Muscle of leg (tissue), 11 donors: ENCODE results near the gene AQP5. TPM values are rescaled to one million over a fixed set of nuclear protein-coding genes. Genes with fewer than 3 reads are reported as not detected.
A peak's percentile ranks its signal among the peaks of the same experiment; 100 is the strongest.

Experiments used
- DNase-seq: peaks from one replicate; pipeline ENCODE4 v3.0.0; 2013
- H3K27ac ChIP-seq: one replicate; pipeline ENCODE4 v1.5.1; 2013; ENCODE audit warnings: mild to moderate bottlenecking, low read length, control low read depth
- H3K27me3 ChIP-seq: one replicate; pipeline ENCODE4 v1.6.1; 2013; ENCODE audit warnings: low read length; ENCODE audit not compliant: control insufficient read depth, insufficient read depth
- H3K36me3 ChIP-seq: one replicate; pipeline ENCODE4 v1.6.1; 2013; ENCODE audit warnings: low read length; ENCODE audit not compliant: control insufficient read depth, insufficient read depth
- H3K4me1 ChIP-seq: one replicate; pipeline ENCODE4 v1.6.1; 2013; ENCODE audit warnings: low read length; ENCODE audit not compliant: control insufficient read depth, insufficient read depth
- H3K4me3 ChIP-seq: one replicate; pipeline ENCODE4 v1.5.1; 2013; ENCODE audit warnings: low read length, control low read depth
- H3K9me3 ChIP-seq: replicated peaks from 2 replicates; pipeline ENCODE4 v1.6.1; 2013; ENCODE audit warnings: low read depth, low read length; ENCODE audit not compliant: control insufficient read depth
- WGBS: methylation state at CpG from one replicate; pipeline ENCODE4 v1.1.5; 2013; ENCODE audit warnings: missing lambda C conversion rate; ENCODE audit not compliant: insufficient coverage; 5-methylcytosine and 5-hydroxymethylcytosine counted together
- polyA plus RNA-seq, 8 donors: library from polyadenylated mRNA; unstranded; fragments of 120-200 nt; gene quantifications; one replicate each; pipeline versions ENCODE4 v1.2.1 to v1.2.3, GENCODE V29; 2013; ENCODE audit warnings: inconsistent platforms in 1 of 8, low replicate concordance in 1 of 8; ENCODE audit not compliant: insufficient read length in 8 of 8, insufficient read depth in 1 of 8
- total RNA-seq: library from RNA; stranded (reverse); fragments of 120-200 nt; gene quantifications from one replicate; pipeline ENCODE4 v1.2.4, GENCODE V29; 2013

AQP5 gene
- total and polyA plus RNA-seq, 9 donors: 0.23 to 1.1 (median 0.58) TPM

DNA sequence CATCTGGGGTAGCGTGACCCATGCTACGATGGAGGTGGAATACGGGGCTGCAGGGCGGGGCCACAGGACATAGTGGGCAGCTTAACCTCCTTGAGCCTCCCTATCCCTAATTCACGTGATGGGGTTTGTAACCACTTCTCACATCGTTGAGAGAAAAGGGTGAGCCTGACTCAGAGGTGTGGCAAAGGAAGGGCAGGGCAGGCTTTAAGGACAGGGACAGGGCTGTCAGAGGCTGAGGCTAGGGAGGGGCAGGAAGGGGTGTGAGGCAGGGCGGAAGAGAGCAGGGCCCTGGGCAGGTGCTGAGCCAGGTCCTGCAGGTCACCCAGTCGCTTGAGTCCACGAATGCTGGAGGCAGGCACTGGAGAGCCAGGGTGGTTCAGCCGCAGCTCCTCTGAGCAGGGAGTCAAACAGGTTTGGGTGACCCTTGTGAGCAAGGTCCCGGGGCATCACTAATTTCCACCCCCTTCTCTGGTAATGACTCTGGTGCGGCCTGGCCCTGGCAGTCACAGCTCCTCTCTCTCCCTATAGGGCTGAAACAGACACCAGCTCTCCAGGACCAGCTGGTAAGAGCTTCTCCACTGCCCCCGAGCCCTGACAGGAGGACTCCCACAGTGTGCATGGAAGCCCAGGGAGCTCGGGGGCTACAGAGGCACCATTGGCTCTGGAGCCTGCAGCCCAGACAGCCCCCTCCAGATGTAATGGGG lies 18.6 kb upstream of the AQP5 start:
- H3K4me1 ChIP-seq: peaks cover 2% of the 10 kb centered on the region
- no peak for DNase-seq
- 71% methylated on average over 10 of the region's 14 CpGs for WGBS
- H3K36me3 ChIP-seq: no peaks in the 10 kb centered on the region
- peaks cover 16% of the 10 kb centered on the region for H3K27me3 ChIP-seq
- H3K9me3 ChIP-seq: no peaks in the 10 kb centered on the region
- H3K27ac ChIP-seq: no peak overlapping the region
- no peak overlapping the region for H3K4me3 ChIP-seq

DNA sequence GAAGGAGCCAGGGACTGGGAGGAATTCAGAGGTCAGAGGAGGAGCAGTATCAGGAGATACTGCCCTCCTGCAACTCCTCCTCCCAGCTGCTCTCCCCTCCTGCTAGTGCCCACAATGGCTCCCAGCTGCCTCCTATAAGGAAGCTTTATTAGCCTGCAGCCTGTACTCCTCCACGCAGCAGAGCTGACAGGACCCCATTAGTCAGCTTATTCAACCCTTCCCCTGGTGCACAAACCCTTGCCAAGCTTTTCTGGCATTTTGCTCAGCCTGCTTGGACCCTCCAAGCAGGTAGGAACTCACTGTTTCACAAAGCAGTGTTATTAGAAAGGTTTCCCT lies 18.1 kb upstream of the AQP5 start:
- Histone ChIP-seq H3K4me3 (no peak overlapping the region), H3K27me3 (peaks cover 16% of the 10 kb centered on the region), H3K9me3 (no peaks in the 10 kb centered on the region), H3K36me3 (no peaks in the 10 kb centered on the region), H3K4me1 (peaks cover 2% of the 10 kb centered on the region), H3K27ac (no peak overlapping the region)
- 60% methylated on average over 1 of the region's 1 CpG for WGBS
- DNase-seq: no peak

DNA sequence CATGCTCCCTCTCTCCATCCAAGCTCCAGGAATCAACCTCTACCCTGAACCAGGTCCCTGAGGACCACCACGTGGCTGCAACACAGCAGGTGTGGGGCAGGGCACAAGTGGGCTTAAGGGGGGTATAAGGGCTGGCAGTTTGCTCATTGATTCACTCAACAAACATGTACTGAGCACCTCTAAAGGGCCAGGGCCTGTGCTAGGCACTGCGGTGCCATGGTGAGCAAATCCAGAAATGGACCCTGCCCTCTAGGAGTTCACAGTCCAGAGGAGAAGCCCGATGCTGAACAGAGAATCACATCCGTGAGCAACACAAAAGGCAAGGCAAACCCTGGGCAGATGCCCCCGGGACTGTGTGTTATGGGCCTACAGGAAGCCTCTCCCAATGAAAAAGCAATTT lies 17.6 kb upstream of the AQP5 start:
- H3K4me1 ChIP-seq: peaks cover 2% of the 10 kb centered on the region
- WGBS: 93% methylated on average over 4 of the region's 5 CpGs

DNA sequence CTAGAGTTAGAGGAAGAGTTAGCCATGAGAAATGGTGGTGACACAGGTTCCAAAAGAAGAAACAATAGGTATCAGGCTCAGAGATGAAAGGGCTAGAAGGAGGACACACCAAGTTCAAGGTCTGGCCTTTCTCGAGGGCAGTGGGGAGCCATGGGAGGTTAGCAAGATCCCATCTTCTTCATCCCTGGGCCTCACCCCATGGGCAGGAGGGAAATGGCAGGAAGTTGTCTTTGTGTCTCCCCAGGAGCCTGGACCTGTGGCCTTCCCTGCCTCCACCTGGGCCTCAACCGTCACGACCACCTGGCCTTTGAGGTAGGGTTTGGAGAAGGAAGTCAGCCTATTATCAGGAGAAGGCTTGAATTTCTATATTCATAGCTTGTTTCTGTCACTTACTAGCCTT lies 17.0 kb upstream of the AQP5 start:
- H3K9me3 ChIP-seq: no peaks in the 10 kb centered on the region
- no CpG with 5 or more reads among the region's 3 CpGs for WGBS
- no peak overlapping the region for H3K4me3 ChIP-seq
- H3K4me1 ChIP-seq: peaks cover 2% of the 10 kb centered on the region
- no peaks in the 10 kb centered on the region for H3K36me3 ChIP-seq
- no peak overlapping the region for H3K27ac ChIP-seq
- no peak for DNase-seq
- H3K27me3 ChIP-seq: peaks cover 19% of the 10 kb centered on the region

More for the DNA sequence above, 17.6 kb upstream of the AQP5 start:
- Histone ChIP-seq H3K4me3 (no peak overlapping the region), H3K9me3 (no peaks in the 10 kb centered on the region), H3K36me3 (no peaks in the 10 kb centered on the region), H3K27ac (no peak overlapping the region), H3K27me3 (peaks cover 16% of the 10 kb centered on the region)
- DNase-seq: no peak

DNA sequence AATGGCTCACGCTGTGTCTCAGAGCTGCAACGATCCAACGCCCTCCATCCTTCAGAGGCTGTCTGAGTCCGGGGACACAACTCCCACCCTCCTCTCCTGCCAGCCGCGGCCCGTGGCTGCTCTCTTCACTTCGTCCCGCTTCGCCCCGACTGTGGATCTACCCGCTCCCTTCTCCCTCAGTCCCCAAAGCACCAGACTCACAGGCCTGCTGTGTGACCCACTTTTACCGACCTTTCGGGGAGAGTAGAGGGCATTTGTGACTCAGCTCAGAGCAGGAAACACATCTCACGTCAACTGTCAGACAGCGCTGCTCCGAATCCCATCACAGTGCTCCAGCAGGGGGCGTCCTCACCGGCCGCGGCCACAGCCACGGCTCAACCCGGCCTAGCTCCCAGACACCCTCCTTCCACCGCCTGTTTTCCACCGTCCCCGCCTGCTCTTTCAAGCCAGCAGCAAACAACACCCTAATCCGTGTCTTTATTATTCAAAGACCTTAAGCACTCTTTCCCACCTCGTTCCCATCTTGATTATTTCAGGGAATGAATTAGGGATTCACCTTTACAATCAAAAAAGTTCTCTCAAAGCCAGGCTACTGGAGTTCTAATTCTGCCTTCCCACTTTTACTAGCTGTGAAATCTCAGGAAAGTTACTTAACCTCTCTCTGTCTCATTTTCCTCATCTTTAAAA lies 16.1 kb upstream of the AQP5 start:
- H3K27ac ChIP-seq: no peak overlapping the region
- H3K27me3 ChIP-seq: peaks cover 19% of the 10 kb centered on the region
- WGBS: 2% methylated on average over 20 of the region's 28 CpGs
- peaks cover 2% of the 10 kb centered on the region for H3K4me1 ChIP-seq
- H3K4me3 ChIP-seq: peak overlapping the region; percentile 19
- H3K9me3 ChIP-seq: no peaks in the 10 kb centered on the region
- peak; percentile 77 for DNase-seq
- no peaks in the 10 kb centered on the region for H3K36me3 ChIP-seq

DNA sequence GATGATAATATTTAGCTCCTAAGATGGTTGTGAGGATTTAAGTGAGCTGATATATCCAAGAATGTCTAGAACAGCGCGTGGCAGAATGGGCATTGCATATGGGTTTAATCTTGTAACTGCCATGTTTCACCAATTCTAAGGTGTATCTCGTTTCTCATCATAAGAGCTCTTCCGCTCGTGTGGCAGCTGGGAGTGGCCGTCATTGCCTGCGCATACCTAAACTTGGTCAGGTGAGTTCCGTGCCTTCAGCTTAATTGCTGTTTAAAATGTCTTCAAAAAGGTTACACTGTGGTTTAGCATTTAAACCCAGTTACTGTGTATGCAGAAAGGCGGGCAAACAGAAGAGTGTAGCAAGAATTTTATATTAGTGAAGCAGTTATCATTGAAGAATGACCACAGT lies 15.6 kb upstream of the AQP5 start:
- Histone ChIP-seq H3K27me3 (peaks cover 22% of the 10 kb centered on the region), H3K9me3 (no peaks in the 10 kb centered on the region), H3K27ac (no peak overlapping the region), H3K4me3 (no peak overlapping the region), H3K4me1 (peaks cover 2% of the 10 kb centered on the region), H3K36me3 (no peaks in the 10 kb centered on the region)
- 89% methylated on average over 9 of the region's 9 CpGs for WGBS
- DNase-seq: no peak

DNA sequence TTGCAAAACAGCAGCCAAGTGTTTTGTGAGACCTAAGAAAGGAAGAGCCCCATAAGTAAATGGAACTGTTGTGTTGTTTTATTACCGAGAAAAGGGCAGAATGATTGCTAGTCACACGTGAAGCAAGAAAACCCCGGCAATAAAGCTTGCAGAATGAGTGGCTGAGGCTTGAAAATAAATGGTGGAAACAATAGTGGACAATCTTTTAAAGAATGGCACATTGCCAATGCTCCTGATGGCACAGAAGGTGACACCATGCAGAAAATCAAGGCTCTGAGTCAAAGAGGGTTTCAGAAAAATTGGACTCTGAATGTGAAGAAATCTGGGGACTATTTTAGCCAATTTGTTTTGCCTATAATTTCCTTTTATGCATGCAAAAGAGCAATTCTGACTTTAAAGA lies 15.2 kb upstream of the AQP5 start:
- Histone ChIP-seq H3K4me1 (peaks cover 2% of the 10 kb centered on the region), H3K9me3 (no peaks in the 10 kb centered on the region), H3K36me3 (no peaks in the 10 kb centered on the region), H3K27me3 (peaks cover 23% of the 10 kb centered on the region), H3K27ac (no peak overlapping the region), H3K4me3 (no peak overlapping the region)
- WGBS: 61% methylated on average over 3 of the region's 3 CpGs
- DNase-seq: no peak

DNA sequence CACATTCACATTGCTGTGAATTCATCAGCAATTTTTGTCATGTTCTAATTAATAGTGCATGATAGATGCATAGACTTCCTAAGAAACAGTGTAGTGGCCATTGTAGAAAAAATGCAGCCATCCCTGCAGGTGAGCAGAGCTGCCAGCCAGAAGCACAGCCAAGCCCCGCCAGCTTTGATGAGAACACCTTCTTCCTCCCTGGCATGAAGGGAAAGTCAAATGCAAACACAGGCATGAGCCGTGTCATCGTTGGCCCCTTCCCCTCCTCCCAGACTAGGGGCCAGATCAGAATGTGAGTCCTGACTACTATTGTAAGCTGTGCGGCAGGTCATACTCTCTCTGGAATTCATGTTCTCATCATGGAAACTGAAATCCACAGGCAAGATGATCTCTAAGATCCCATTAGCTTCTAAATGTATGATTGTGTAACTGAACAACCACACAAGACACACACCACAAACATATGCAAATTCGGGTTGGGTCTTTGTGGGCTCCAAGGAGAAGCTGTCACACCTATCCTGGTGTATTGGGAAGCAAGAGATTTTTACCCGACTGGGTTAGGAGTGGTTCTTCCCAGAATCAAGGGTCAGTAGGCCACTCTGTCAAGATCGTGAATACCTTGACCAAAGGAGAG lies 14.0 kb upstream of the AQP5 start:
- DNase-seq: no peak
- peaks cover 2% of the 10 kb centered on the region for H3K4me1 ChIP-seq
- no peak overlapping the region for H3K4me3 ChIP-seq
- H3K27me3 ChIP-seq: peaks cover 25% of the 10 kb centered on the region
- H3K36me3 ChIP-seq: no peaks in the 10 kb centered on the region
- 78% methylated on average over 3 of the region's 7 CpGs for WGBS
- no peaks in the 10 kb centered on the region for H3K9me3 ChIP-seq
- no peak overlapping the region for H3K27ac ChIP-seq

DNA sequence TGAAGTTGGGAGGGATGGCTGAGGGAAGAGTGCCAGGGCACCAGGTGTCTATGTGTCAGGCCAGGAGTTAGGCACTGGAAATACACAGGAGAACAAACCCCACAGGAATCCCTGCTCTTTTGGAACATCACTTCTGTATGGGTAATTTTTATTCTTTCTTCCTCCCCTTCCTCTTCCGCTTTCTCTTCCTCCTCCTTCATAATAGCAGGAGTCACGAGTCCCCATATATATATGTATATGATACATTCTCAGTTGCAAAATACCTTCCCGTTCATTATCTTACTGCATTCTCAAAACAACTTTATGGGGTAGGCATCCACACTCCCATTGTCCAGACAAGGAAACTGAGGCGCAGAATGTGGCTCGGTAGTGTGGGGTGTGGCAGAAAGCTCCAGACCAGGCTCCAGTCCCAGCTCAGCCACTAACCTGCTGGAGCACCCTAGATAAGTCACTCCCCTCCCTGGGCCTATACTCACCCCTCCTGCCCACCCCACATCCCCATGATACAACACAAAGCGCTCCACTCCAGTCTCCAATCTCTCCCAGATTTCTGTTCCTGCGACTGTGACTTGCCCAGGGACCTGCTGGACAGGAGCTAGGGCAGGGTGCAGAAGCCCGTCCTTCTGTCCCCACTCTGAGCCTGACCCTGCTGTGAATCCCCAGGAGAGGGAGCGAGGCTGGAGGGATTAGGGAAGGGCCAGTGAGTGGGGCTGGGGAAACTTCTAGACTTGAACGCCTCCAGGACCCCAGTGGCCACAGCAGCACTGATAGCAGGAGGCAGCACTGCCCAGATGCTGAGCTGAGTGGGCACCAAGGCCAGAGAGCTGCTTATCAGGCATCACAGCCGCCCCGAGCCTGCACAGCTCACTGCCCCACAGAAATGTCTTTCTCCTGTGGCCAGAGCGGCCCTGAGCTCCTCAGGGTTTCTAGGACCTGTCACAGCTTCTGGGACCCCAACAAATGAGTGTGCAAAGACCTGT lies 12.5 kb upstream of the AQP5 start:
- no peaks in the 10 kb centered on the region for H3K36me3 ChIP-seq
- WGBS: 80% methylated on average over 3 of the region's 13 CpGs

More for the DNA sequence above, 12.5 kb upstream of the AQP5 start:
- H3K27ac ChIP-seq: no peak overlapping the region
- no peaks in the 10 kb centered on the region for H3K9me3 ChIP-seq
- peaks cover 20% of the 10 kb centered on the region for H3K27me3 ChIP-seq
- peaks cover 10% of the 10 kb centered on the region for H3K4me1 ChIP-seq
- no peak overlapping the region for H3K4me3 ChIP-seq
- no peak for DNase-seq
